SKM-1 treated with dmso at 0.1 percent for 144 hours (cell line): ENCODE results near the gene SHB.
A peak's percentile ranks its signal among the peaks of the same experiment; 100 is the strongest.
"Not testable (repeated sequence)": the region's sequence is repeated elsewhere in the genome, so short reads cannot be mapped to it uniquely, and the experiment has no call there.

ENCODE experiments used
- DNase-seq: peaks from one replicate; lab custom pipeline; 2025; ENCODE audit not compliant: unreplicated experiment; lab: John Stamatoyannopoulos, UW

The SHB gene

GRCh38 chr9:37972351-37972848 lies 96.6 kb downstream of the SHB start:
- no peak for DNase-seq

GRCh38 chr9:37971691-37972090 lies 97.3 kb downstream of the SHB start:
- no peak for DNase-seq

- no peak for DNase-seq
Observed at GRCh38 chr9:37971108-37971459, 97.9 kb downstream of the SHB start.

- no peak for DNase-seq
Observed at GRCh38 chr9:37970301-37971107, 98.5 kb downstream of the SHB start.

GRCh38 chr9:37969558-37970300 lies 99.3 kb downstream of the SHB start:
- DNase-seq = no peak

GRCh38 chr9:37969130-37969529 lies 99.9 kb downstream of the SHB start:
- DNase-seq = no peak

GRCh38 chr9:37968228-37968701 lies 100.8 kb downstream of the SHB start:
- DNase-seq = no peak

GRCh38 chr9:37967761-37968080 lies 101.3 kb downstream of the SHB start:
- DNase-seq = no peak

- no peak for DNase-seq
Observed at GRCh38 chr9:37967014-37967760, 101.8 kb downstream of the SHB start.

- DNase-seq = no peak
Observed at GRCh38 chr9:37966412-37967013, 102.5 kb downstream of the SHB start.

GRCh38 chr9:37965676-37966345 lies 103.2 kb downstream of the SHB start:
- not testable (repeated sequence) for DNase-seq

GRCh38 chr9:37965116-37965515 lies 103.9 kb downstream of the SHB start:
- no peak for DNase-seq

- no peak for DNase-seq
Observed at GRCh38 chr9:37964740-37965081, 104.3 kb downstream of the SHB start.

- DNase-seq = no peak
Observed at GRCh38 chr9:37963936-37964739, 104.9 kb downstream of the SHB start.

- peak; percentile 26 for DNase-seq
Observed at GRCh38 chr9:37961351-37961750, 107.7 kb downstream of the SHB start.

GRCh38 chr9:37960631-37961030 lies 108.4 kb downstream of the SHB start:
- DNase-seq = no peak

GRCh38 chr9:37959976-37960375 lies 109.1 kb downstream of the SHB start:
- DNase-seq = no peak

- no peak for DNase-seq
Observed at GRCh38 chr9:37958154-37958553, 110.9 kb downstream of the SHB start.

- no peak for DNase-seq
Observed at GRCh38 chr9:37957664-37957953, 111.4 kb downstream of the SHB start.
